GM21528 (cell line): ENCODE results near the gene TBL1X.

Experiments used
- ATAC-seq: cut with Tn5 transposase; IDR thresholded peaks from one replicate; pipeline ENCODE4 v1.9.1; 2021; ENCODE audit warnings: mild to moderate bottlenecking, moderate library complexity; ENCODE audit not compliant: unreplicated experiment, low FRiP score

Gene TBL1X

GRCh38 chrX:9785944-9786797 is 321.3 kb downstream of the TBL1X start, which contains the start of gene SHROOM2:
Gene SHROOM2 (plus strand): TSS chrX:9786429. CDS start chrX:9786546, 117 bp downstream.
- ATAC-seq = no peak

GRCh38 chrX:9786798-9787635 is 322.2 kb downstream of the TBL1X start:
- no peak for ATAC-seq

GRCh38 chrX:9788911-9789310 is 324.1 kb downstream of the TBL1X start:
- no peak for ATAC-seq

GRCh38 chrX:9789555-9789954 is 324.7 kb downstream of the TBL1X start:
- ATAC-seq = no peak
